Caco-2 (cell line): ENCODE results near the gene NTN4. TPM values are rescaled to one million over a fixed set of nuclear protein-coding genes. Genes with fewer than 3 reads are reported as not detected.

Experiments
- BruUV-seq: library from RNA; stranded (reverse); fragments of 400-500 nt; replicated peaks from 2 replicates; lab custom pipeline; 2021; lab: Mats Ljungman, UMichigan
- CTCF ChIA-PET: fragments of 300-600 bp; sonication (Branson Sonifier 250); formaldehyde crosslinking; loops from one replicate; lab custom pipeline; 2022; ENCODE audit warnings: antibody characterized with exemption; lab: Charles Lee
- POLR2A ChIA-PET: fragments of 300-600 bp; sonication (Branson Sonifier 250); formaldehyde crosslinking; loops from one replicate; lab custom pipeline; 2022; ENCODE audit warnings: antibody characterized with exemption; lab: Charles Lee
- DNase-seq, 2 experiments: peaks; one replicate each; pipeline versions ENCODE4 v3.0.0 to v3.0.0-alpha.2; 2020 to 2022
- H3K27me3 ChIP-seq: replicated peaks from 2 replicates; pipeline ENCODE4 v1.6.0; 2011; ENCODE audit warnings: low read length; ENCODE audit not compliant: control insufficient read depth, insufficient read depth
- H3K36me3 ChIP-seq: 2 replicates; pipeline ENCODE4 v1.5.1; 2011; ENCODE audit warnings: low read length; ENCODE audit not compliant: control insufficient read depth, insufficient read depth
- H3K4me1 ChIP-seq: fragments of 250-450 bp; sonication (Bioruptor Pico); 2 replicates; pipeline ENCODE4 v1.5.1; 2020; ENCODE audit warnings: mild to moderate bottlenecking
- H3K4me3 ChIP-seq: 2 replicates; pipeline ENCODE4 v1.5.1; 2011; ENCODE audit warnings: low read depth, mild to moderate bottlenecking, control low read depth, low read length
- H3K9me3 ChIP-seq: fragments of 250-450 bp; sonication (Bioruptor Pico); 2 replicates; pipeline ENCODE4 v1.5.1; 2020; ENCODE audit warnings: mild to moderate bottlenecking, moderate library complexity
- H3K27ac Mint-ChIP-seq: one replicate; pipeline ENCODE4 v1.8.0; 2022; ENCODE audit warnings: mixed read lengths; ENCODE audit not compliant: unreplicated experiment
- H3K27me3 Mint-ChIP-seq: one replicate; pipeline ENCODE4 v1.8.0; 2022; ENCODE audit warnings: mixed read lengths; ENCODE audit not compliant: insufficient read depth, unreplicated experiment
- H3K36me3 Mint-ChIP-seq: one replicate; pipeline ENCODE4 v1.8.0; 2022; ENCODE audit warnings: mild to moderate bottlenecking, mixed read lengths; ENCODE audit not compliant: insufficient read depth, unreplicated experiment
- H3K4me1 Mint-ChIP-seq: one replicate; pipeline ENCODE4 v1.8.0; 2022; ENCODE audit warnings: low read depth, mixed read lengths; ENCODE audit not compliant: unreplicated experiment
- H3K4me3 Mint-ChIP-seq: one replicate; pipeline ENCODE4 v1.8.0; 2022; ENCODE audit warnings: mild to moderate bottlenecking, moderate library complexity, mixed read lengths; ENCODE audit not compliant: unreplicated experiment
- H3K9me3 Mint-ChIP-seq: one replicate; pipeline ENCODE4 v1.8.0; 2022; ENCODE audit warnings: mixed read lengths; ENCODE audit not compliant: unreplicated experiment
- CTCF ChIP-seq, 2 experiments: fragments of 200-600 bp in 1 of 2; IDR thresholded peaks; 1 replicate in 1 of 2; 2 replicates in 1 of 2; pipeline versions ENCODE4 v1.5.1 to v1.8.0; 2011 to 2022; ENCODE audit warnings: antibody characterized with exemption in 1 of 2, control low read depth in 1 of 2, inconsistent platforms in 1 of 2, low read depth in 1 of 2, low read length in 1 of 2, mild to moderate bottlenecking in 1 of 2, moderate library complexity in 1 of 2; ENCODE audit not compliant: insufficient read depth in 1 of 2, severe bottlenecking in 1 of 2, unreplicated experiment in 1 of 2
- intact Hi-C: fragments of 100-400 bp; cut with micrococcal nuclease; formaldehyde crosslinking; loops from one replicate; pipeline ENCODE4 v1.10.0; 2022; ENCODE audit not compliant: unreplicated experiment
- total RNA-seq: library from RNA; stranded (reverse); gene quantifications from 2 replicates; pipeline ENCODE4 v1.2.3, GENCODE V29; 2022

The NTN4 gene
- total RNA-seq, 1 experiment from 2014 or later, result 54.1 TPM

DNA sequence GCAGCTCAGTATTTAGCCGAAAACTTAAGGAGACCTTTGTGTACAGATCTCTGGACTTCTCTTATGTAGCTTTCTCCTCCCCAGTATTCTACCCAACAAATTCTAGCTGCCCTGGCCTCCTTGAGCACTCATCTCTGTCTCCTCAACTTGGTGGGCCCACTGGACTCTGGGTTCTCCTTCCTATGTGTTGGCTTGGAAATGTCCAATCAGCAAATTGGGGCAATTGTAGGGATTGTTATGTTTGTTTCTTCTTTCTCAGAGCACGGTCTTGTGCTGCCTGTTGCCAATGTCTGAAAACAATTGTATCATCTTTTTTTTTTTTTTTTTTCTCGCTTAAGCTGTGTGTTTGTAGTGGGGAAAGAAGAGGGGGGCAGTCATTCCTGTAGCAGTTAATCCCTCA lies 30.2 kb downstream of the NTN4 start:
- H3K4me1 Mint-ChIP-seq, result peaks cover 53% of the 10 kb centered on the region

GRCh38 chr12:95759718-95760117 lies 30.8 kb downstream of the NTN4 start:
- Mint-ChIP-seq H3K9me3 (no peaks in the 10 kb centered on the region), H3K4me1 (peaks cover 59% of the 10 kb centered on the region), H3K27ac (no peak overlapping the region), H3K36me3 (peaks cover 68% of the 10 kb centered on the region), H3K27me3 (no peaks in the 10 kb centered on the region), H3K4me3 (no peak overlapping the region)
- Histone ChIP-seq H3K36me3 (no peaks in the 10 kb centered on the region; the same call in 1 of the 2 replicates), H3K9me3 (peaks cover 2% of the 10 kb centered on the region; the same call in 1 of the 2 replicates), H3K4me1 (peaks cover 72% of the 10 kb centered on the region), H3K4me3 (no peak overlapping the region), H3K27me3 (no peaks in the 10 kb centered on the region)
- intact Hi-C loops, result no loop called here
- BruUV-seq, result no TSS peak
- ChIA-PET CTCF (no interaction called here), POLR2A (no interaction called here)
- no peak for TF ChIP-seq CTCF (IDR thresholded peaks at IDR 0.05; ENCODE audit: insufficient read depth in 1 of 2, low read depth in 1 of 2, low read length in 1 of 2, severe bottlenecking in 1 of 2, unreplicated experiment in 1 of 2)
- no peak for DNase-seq

More for the DNA sequence above, 30.2 kb downstream of the NTN4 start:
- Histone ChIP-seq H3K9me3 (peaks cover 2% of the 10 kb centered on the region; the same call in 1 of the 2 replicates), H3K27me3 (no peaks in the 10 kb centered on the region), H3K4me1 (peaks cover 72% of the 10 kb centered on the region), H3K36me3 (no peaks in the 10 kb centered on the region; the same call in 1 of the 2 replicates), H3K4me3 (no peak overlapping the region)
- no peak for TF ChIP-seq CTCF (IDR thresholded peaks at IDR 0.05; ENCODE audit: insufficient read depth in 1 of 2, low read depth in 1 of 2, low read length in 1 of 2, severe bottlenecking in 1 of 2, unreplicated experiment in 1 of 2)
- BruUV-seq, result no TSS peak
- Mint-ChIP-seq H3K27me3 (no peaks in the 10 kb centered on the region), H3K27ac (no peak overlapping the region), H3K36me3 (peaks cover 74% of the 10 kb centered on the region), H3K9me3 (no peaks in the 10 kb centered on the region), H3K4me3 (no peak overlapping the region)
- POLR2A ChIA-PET, result no interaction called here
- intact Hi-C loops, result no loop called here
- CTCF ChIA-PET, result no interaction called here
- no peak for DNase-seq

DNA sequence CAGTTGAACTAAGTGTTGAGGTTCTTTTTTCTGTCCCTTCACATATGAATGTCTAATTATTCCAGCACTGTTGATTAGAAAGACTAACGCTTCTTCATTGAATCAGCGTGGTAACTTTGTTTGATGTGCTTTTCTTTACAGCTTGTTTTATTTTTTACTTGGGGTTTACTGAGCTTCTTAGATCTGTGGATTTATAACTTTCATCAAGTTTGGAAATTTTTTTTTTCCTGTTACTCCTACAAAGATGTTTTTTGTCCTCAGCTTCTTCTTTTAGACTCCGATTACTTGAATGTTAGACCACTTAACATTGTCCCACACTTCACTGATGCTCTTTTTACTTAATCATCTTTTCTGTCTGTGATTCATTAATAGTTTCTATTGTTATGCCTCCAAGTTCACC lies 31.5 kb downstream of the NTN4 start:
- no peak for DNase-seq
- no peaks in the 10 kb centered on the region; the same call in 1 of the 2 replicates for H3K36me3 ChIP-seq
- H3K36me3 Mint-ChIP-seq, result peaks cover 61% of the 10 kb centered on the region
- no peaks in the 10 kb centered on the region for H3K9me3 Mint-ChIP-seq
- CTCF ChIA-PET, result no interaction called here
- peaks cover 71% of the 10 kb centered on the region for H3K4me1 ChIP-seq
- no peaks in the 10 kb centered on the region for H3K27me3 ChIP-seq
- intact Hi-C loops, result no loop called here
- TF ChIP-seq CTCF (IDR thresholded peaks at IDR 0.05; ENCODE audit: insufficient read depth in 1 of 2, low read depth in 1 of 2, low read length in 1 of 2, severe bottlenecking in 1 of 2, unreplicated experiment in 1 of 2), result no peak
- POLR2A ChIA-PET, result no interaction called here
- no TSS peak for BruUV-seq
- H3K27me3 Mint-ChIP-seq, result no peaks in the 10 kb centered on the region
- no peak overlapping the region for H3K4me3 Mint-ChIP-seq
- H3K27ac Mint-ChIP-seq, result no peak overlapping the region
- no peak overlapping the region for H3K4me3 ChIP-seq
- H3K9me3 ChIP-seq, result peaks cover 2% of the 10 kb centered on the region; the same call in 1 of the 2 replicates
- peaks cover 64% of the 10 kb centered on the region for H3K4me1 Mint-ChIP-seq
